Nephron (organoid): ENCODE measurements around the gene DDX25.

Experiments
- H3K27ac Mint-ChIP-seq, 3 experiments: 2 replicates each; pipeline ENCODE4 v1.8.0; 2020; ENCODE audit warnings: mixed read lengths in 3 of 3, mild to moderate bottlenecking in 2 of 3, moderate library complexity in 1 of 3
- H3K27me3 Mint-ChIP-seq: 2 replicates; pipeline ENCODE4 v1.8.0; 2021; ENCODE audit warnings: low read depth, mild to moderate bottlenecking, moderate library complexity, mixed read lengths
- H3K36me3 Mint-ChIP-seq: 2 replicates; pipeline ENCODE4 v1.8.0; 2020; ENCODE audit warnings: low read depth, mixed read lengths
- H3K4me1 Mint-ChIP-seq: 2 replicates; pipeline ENCODE4 v1.8.0; 2020; ENCODE audit warnings: mixed read lengths
- H3K4me3 Mint-ChIP-seq, 3 experiments: 2 replicates each; pipeline ENCODE4 v1.8.0; 2020; ENCODE audit warnings: mild to moderate bottlenecking in 3 of 3, mixed read lengths in 3 of 3, moderate library complexity in 2 of 3
- H3K9me3 Mint-ChIP-seq: 2 replicates; pipeline ENCODE4 v1.8.0; 2020; ENCODE audit warnings: mixed read lengths
- TF ChIP-seq, protein P1 (sequence below), 3 experiments: fragments of 200-600 bp; sonication (generic); IDR thresholded peaks; one replicate each; pipeline ENCODE4 v1.5.0; 2021; ENCODE audit warnings: antibody characterized with exemption in 3 of 3; ENCODE audit not compliant: unreplicated experiment in 3 of 3

Gene DDX25

DNA sequence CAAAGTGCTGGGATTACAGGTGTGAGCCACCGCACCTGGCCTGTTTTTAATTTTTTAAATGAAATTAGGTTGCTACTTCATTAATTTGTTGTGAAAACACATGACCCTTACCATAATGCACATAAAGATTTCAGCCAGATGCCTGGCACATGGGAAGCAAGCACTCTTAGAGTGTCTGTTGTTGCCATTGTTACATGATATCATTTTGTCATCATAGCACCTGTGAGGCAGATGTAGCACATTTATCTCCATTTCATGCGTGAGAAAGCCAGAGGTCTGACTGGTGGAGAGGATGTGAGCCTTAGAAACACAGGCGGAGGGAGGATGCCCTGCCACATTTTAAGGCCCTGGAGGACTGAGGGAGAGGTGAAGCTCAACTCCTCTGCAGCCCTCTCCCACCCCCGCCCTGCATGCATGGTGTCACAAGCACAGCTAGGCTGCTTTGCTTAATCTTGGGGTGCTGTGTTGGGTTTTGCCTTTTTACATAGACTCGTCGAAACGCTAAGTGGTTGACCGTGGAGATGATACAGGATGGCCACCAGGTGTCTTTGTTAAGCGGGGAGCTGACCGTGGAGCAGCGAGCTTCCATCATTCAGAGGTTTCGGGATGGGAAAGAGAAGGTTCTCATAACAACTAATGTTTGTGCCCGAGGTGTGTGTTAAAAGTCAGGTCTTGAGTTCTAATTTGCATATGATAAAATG is 14.0 kb downstream of the DDX25 start:
- Mint-ChIP-seq H3K9me3 (no peaks in the 10 kb centered on the region), H3K36me3 (no peaks in the 10 kb centered on the region), H3K4me1 (peaks cover 5% of the 10 kb centered on the region), H3K27me3 (peaks cover 22% of the 10 kb centered on the region), H3K4me3 (no peak overlapping the region), H3K27ac (no peak overlapping the region)
- TF ChIP-seq, protein P1, sequence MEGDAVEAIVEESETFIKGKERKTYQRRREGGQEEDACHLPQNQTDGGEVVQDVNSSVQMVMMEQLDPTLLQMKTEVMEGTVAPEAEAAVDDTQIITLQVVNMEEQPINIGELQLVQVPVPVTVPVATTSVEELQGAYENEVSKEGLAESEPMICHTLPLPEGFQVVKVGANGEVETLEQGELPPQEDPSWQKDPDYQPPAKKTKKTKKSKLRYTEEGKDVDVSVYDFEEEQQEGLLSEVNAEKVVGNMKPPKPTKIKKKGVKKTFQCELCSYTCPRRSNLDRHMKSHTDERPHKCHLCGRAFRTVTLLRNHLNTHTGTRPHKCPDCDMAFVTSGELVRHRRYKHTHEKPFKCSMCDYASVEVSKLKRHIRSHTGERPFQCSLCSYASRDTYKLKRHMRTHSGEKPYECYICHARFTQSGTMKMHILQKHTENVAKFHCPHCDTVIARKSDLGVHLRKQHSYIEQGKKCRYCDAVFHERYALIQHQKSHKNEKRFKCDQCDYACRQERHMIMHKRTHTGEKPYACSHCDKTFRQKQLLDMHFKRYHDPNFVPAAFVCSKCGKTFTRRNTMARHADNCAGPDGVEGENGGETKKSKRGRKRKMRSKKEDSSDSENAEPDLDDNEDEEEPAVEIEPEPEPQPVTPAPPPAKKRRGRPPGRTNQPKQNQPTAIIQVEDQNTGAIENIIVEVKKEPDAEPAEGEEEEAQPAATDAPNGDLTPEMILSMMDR (IDR thresholded peaks at IDR 0.05; ENCODE audit: unreplicated experiment in 3 of 3), result no peak

DNA sequence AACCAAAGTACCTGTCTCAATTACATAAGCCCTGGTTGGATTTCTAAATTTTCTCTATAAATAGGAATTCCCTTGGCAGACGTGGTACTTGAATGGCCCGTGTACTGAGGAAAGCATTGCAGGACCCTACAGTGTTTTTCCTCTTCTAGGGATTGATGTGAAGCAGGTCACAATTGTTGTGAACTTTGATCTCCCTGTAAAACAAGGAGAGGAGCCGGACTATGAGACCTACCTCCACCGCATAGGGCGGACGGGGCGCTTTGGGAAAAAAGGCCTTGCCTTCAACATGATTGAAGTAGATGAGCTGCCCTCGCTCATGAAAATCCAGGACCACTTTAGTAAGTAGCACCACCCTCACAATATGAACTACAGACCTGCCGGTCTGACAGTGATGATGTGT is 16.7 kb downstream of the DDX25 start:
- H3K4me3 Mint-ChIP-seq, result no peak overlapping the region
- H3K27ac Mint-ChIP-seq, result no peak overlapping the region
- TF ChIP-seq, protein P1 (IDR thresholded peaks at IDR 0.05; ENCODE audit: unreplicated experiment in 3 of 3), result no peak
- H3K9me3 Mint-ChIP-seq, result no peaks in the 10 kb centered on the region
- H3K4me1 Mint-ChIP-seq, result peaks cover 20% of the 10 kb centered on the region
- no peaks in the 10 kb centered on the region for H3K36me3 Mint-ChIP-seq
- H3K27me3 Mint-ChIP-seq, result peaks cover 20% of the 10 kb centered on the region

DNA sequence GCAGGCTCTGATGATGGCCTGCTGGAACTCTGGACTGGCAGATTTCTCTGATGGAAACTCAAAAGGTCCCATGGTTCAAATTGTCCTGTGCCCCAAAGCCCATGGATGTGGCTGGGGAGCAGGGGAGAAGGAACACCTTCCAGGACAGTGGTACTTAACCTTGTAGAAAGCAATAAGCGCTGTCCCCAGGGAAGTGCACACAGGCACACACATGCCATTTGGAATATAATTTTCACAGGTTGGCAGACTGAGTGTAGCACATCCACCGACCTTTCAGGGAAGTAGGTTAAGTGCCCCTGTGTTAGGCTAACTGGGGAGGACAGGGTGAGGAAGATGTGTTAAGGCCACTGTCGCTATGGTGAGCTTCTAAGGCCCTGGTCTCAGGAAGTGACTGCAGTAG is 17.8 kb downstream of the DDX25 start:
- Mint-ChIP-seq H3K4me3 (no peak overlapping the region), H3K27me3 (peaks cover 12% of the 10 kb centered on the region), H3K36me3 (no peaks in the 10 kb centered on the region), H3K27ac (no peak overlapping the region), H3K9me3 (no peaks in the 10 kb centered on the region), H3K4me1 (peaks cover 30% of the 10 kb centered on the region)
- TF ChIP-seq, protein P1 (IDR thresholded peaks at IDR 0.05; ENCODE audit: unreplicated experiment in 3 of 3), result no peak

DNA sequence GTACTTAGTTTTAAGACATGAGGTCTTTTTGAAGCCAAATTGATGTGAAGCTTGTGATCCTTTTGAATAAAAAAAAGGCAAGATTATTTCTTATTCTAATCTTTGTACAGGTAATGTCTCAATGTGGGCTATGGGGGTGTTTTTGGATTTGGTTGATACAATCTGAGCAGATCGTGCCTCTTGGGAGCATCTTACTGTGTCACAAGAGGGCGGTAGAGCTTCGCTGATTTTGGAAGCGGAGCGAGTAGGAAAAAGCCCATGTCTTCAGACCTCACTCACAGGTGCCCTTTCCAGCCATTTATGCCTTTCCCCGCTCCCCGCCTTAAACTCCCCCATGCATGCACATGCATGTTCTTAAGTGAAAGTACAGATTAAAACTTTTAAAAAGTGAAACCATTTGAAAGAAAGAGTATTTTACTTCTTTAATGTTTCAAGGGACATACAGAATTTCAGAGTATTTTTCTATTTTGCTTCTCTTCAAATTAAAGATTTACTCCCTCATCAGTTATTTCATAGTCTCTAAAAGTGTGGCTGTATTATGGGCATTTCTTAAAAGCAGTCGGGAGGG is 18.8 kb downstream of the DDX25 start:
- Mint-ChIP-seq H3K9me3 (no peaks in the 10 kb centered on the region), H3K27me3 (peaks cover 10% of the 10 kb centered on the region), H3K4me1 (peaks cover 32% of the 10 kb centered on the region), H3K27ac (peak overlapping the region in 2 of 3 experiments; percentile 1 to 15), H3K4me3 (no peak overlapping the region), H3K36me3 (no peaks in the 10 kb centered on the region)
- TF ChIP-seq, protein P1 (IDR thresholded peaks at IDR 0.05; ENCODE audit: unreplicated experiment in 3 of 3), result peak; percentile 89 to 92 (median 91)

DNA sequence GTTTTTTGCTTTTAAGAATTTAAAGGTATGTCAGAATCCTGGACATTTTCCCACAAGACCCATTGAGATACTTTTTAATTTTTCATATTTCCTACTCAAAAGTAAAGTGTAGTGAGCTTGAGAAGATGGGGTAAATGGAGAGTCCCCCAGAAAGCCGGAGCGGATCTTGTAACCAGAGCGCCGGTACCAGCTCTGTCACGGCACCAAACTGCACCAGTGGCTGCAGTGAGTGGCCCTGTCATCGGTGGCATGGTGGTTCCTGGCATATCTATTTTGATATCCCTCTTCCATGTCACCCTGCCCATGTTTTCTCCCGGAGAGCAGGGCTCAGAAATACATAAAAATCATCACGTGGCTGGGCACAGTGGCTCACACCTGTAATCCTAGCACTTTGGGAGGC is 19.3 kb downstream of the DDX25 start:
- Mint-ChIP-seq H3K4me1 (peaks cover 32% of the 10 kb centered on the region), H3K27me3 (peaks cover 6% of the 10 kb centered on the region), H3K36me3 (no peaks in the 10 kb centered on the region), H3K27ac (no peak overlapping the region), H3K9me3 (no peaks in the 10 kb centered on the region), H3K4me3 (no peak overlapping the region)
- TF ChIP-seq, protein P1 (IDR thresholded peaks at IDR 0.05; ENCODE audit: unreplicated experiment in 3 of 3), result no peak
